Naive thymus-derived CD8-positive, alpha-beta T cell (primary cell): ENCODE measurements around the gene C1RL. TPM values are rescaled to one million over a fixed set of nuclear protein-coding genes. Genes with fewer than 3 reads are reported as not detected.

Source experiments
- ATAC-seq, 2 donors: fragments of 150-1000 bp; cut with Tn5 transposase in 1 of 2; sonication (Bioruptor Pico), chemical (Tn5 transposase) in 1 of 2; 1 replicate in 1 of 2; 2 replicates in 1 of 2; pipeline ENCODE4 v1.10.0; 2021; ENCODE audit warnings: mild to moderate bottlenecking in 2 of 2, moderate library complexity in 2 of 2
- POLR2A ChIA-PET: fragments of 350-600 bp; sonication (Branson Sonifier 250); formaldehyde crosslinking; loops from one replicate; lab custom pipeline; 2021; ENCODE audit warnings: antibody characterized with exemption; lab: Charles Lee
- DNase-seq, 10 donors: peaks; one replicate each; pipeline versions ENCODE4 v3.0.0 to v3.0.0-alpha.2; 2020 to 2022
- H3K27ac Mint-ChIP-seq, 10 donors: one replicate each; pipeline ENCODE4 v1.8.0; 2020 to 2022; ENCODE audit warnings: mild to moderate bottlenecking in 10 of 10, mixed read lengths in 10 of 10, moderate library complexity in 4 of 10, inconsistent platforms in 1 of 10
- H3K27me3 Mint-ChIP-seq, 5 donors: one replicate each; pipeline ENCODE4 v1.8.0; 2021 to 2022; ENCODE audit warnings: mixed read lengths in 5 of 5
- H3K36me3 Mint-ChIP-seq, 3 donors: one replicate each; pipeline ENCODE4 v1.8.0; 2020 to 2022; ENCODE audit warnings: mixed read lengths in 3 of 3, mild to moderate bottlenecking in 2 of 3, inconsistent platforms in 1 of 3
- H3K4me1 Mint-ChIP-seq, 4 donors: one replicate each; pipeline ENCODE4 v1.8.0; 2021 to 2022; ENCODE audit warnings: mixed read lengths in 4 of 4
- H3K4me3 Mint-ChIP-seq, 10 donors: one replicate each; pipeline ENCODE4 v1.8.0; 2020 to 2022; ENCODE audit warnings: mild to moderate bottlenecking in 10 of 10, mixed read lengths in 10 of 10, moderate library complexity in 6 of 10, inconsistent platforms in 1 of 10
- H3K9me3 Mint-ChIP-seq, 9 donors: one replicate each; pipeline ENCODE4 v1.8.0; 2020 to 2022; ENCODE audit warnings: mixed read lengths in 9 of 9, mild to moderate bottlenecking in 3 of 9, inconsistent platforms in 1 of 9, moderate library complexity in 1 of 9
- polyA plus RNA-seq, 3 donors: library from polyadenylated mRNA; unstranded; fragments of 300-500 nt; fragmentation: Illumina TruSeq; gene quantifications; one replicate each; pipeline ENCODE4 v1.2.3, GENCODE V29; 2021
- total RNA-seq, 8 experiments: library from RNA in 2 of 8; stranded (reverse) in 2 of 8; gene quantifications; one replicate each; pipeline ENCODE4 v1.2.3 and lab custom pipeline; 2021 to 2026

C1RL gene
- total and polyA plus RNA-seq, 5 experiments from 2014 or later: 3.7 to 24.1 (median 5.7) TPM

DNA sequence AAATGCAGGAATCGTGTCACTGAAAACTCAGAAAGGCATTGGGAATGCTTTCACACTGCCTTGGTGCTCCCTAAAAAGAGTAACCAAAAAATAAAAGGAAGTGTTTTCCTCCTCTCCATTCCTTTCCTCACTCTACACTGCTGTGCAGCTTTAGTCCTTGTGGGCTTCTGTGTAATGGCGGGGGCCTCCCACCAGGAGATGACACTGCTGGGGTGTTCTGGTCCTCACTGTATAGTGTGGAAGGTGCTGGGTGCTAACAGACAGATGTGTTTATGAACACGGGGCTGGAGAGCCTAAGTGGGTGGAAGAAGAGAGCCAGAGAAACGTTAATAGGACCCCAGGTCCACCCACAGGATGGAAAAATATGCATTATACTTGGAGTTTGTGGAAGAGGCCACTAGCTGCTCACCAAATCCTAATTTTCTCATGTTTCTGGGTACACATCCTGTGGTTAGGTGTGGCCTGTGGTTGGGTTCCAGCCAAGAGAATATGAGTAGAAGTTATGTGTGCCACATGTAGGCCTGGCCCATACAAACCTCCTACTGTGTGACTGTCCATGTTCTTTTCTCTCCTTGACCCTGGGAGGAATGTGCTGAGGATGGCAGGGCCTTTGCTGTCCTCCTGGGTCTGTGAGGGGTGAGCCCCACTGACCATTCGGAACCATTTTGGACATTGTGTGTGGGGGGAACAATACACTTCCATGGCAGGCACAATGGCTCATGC lies 62.5 kb downstream of the C1RL start:
- Mint-ChIP-seq H3K9me3 (no peaks in the 10 kb centered on the region), H3K36me3 (no peaks in the 10 kb centered on the region), H3K4me3 (no peak overlapping the region), H3K27ac (peak overlapping the region in 2 of 10 donors; percentile 18 to 50), H3K4me1 (peaks cover 4 to 14% (median 10%) of the 10 kb centered on the region in 4 donors), H3K27me3 (peaks cover 0 to 2% (median 0%) of the 10 kb centered on the region in 5 donors)
- ATAC-seq (no peak), DNase-seq (no peak)
- POLR2A ChIA-PET: no interaction called here

- no peak overlapping the region for H3K27ac Mint-ChIP-seq
- POLR2A ChIA-PET: no interaction called here
- no peak for ATAC-seq
- DNase-seq: no peak
- H3K4me1 Mint-ChIP-seq: peaks cover 4 to 14% (median 10%) of the 10 kb centered on the region in 4 donors
- H3K36me3 Mint-ChIP-seq: no peaks in the 10 kb centered on the region
- H3K4me3 Mint-ChIP-seq: no peak overlapping the region
- no peaks in the 10 kb centered on the region for H3K9me3 Mint-ChIP-seq
- no peaks in the 10 kb centered on the region for H3K27me3 Mint-ChIP-seq
These were observed 63.1 kb downstream of the C1RL start for GRCh38 chr12:7045913-7046312.

Other genes starting within 250 kb of the C1RL start
- gene TPI1, start 241.7 kb downstream of the C1RL start, total RNA-seq: 100 to 1,000 TPM; 159 to 163 TPM
- gene TPI1, start 241.7 kb downstream of the C1RL start, polyA plus RNA-seq: 100 to 1,000 TPM; 372 to 497 (median 479) TPM
- gene SPSB2, start 235.9 kb downstream of the C1RL start, total RNA-seq: 10 to 100 TPM; 22.0 to 23.3 TPM
- 10 to 100 TPM; 10.1 to 10.6 (median 10.2) TPM for gene SPSB2, start 235.9 kb downstream of the C1RL start, polyA plus RNA-seq
- gene LRRC23, start 204.4 kb downstream of the C1RL start, total RNA-seq: 10 to 100 TPM; 10.1 to 10.5 TPM
- 1 to 10 TPM; 4.7 to 9.9 (median 8.8) TPM for gene LRRC23, start 204.4 kb downstream of the C1RL start, polyA plus RNA-seq
- 100 to 1,000 TPM; 141 to 144 TPM for gene ENO2, start 194.6 kb downstream of the C1RL start, total RNA-seq
- gene ENO2, start 194.6 kb downstream of the C1RL start, polyA plus RNA-seq: 10 to 100 TPM; 19.4 to 29.2 (median 19.7) TPM
- 10 to 100 TPM; 25.7 to 30.3 TPM for gene ATN1, start 181.3 kb downstream of the C1RL start, total RNA-seq
- gene ATN1, start 181.3 kb downstream of the C1RL start, polyA plus RNA-seq: 1 to 10 TPM in 2 of 3 donors, under 1 TPM in 1; 0.35 to 1.4 (median 1.1) TPM
- gene RNU7-1, start 165.4 kb downstream of the C1RL start, total RNA-seq: not detected
- gene RNU7-1, start 165.4 kb downstream of the C1RL start, polyA plus RNA-seq: not detected
- gene C12orf57, start 165.2 kb downstream of the C1RL start, total RNA-seq: 100 to 1,000 TPM; 518 to 519 TPM
- 100 to 1,000 TPM; 329 to 399 (median 366) TPM for gene C12orf57, start 165.2 kb downstream of the C1RL start, polyA plus RNA-seq
- gene PTPN6, start 157.9 kb downstream of the C1RL start, total RNA-seq: 100 to 1,000 TPM; 235 to 247 TPM
- gene PTPN6, start 157.9 kb downstream of the C1RL start, polyA plus RNA-seq: 100 to 1,000 TPM; 182 to 425 (median 260) TPM
- gene PHB2, start 138.6 kb downstream of the C1RL start, total RNA-seq: 100 to 1,000 TPM; 159 to 173 TPM
- gene PHB2, start 138.6 kb downstream of the C1RL start, polyA plus RNA-seq: 100 to 1,000 TPM in 2 of 3 donors, 10 to 100 TPM in 1; 97.0 to 115 (median 108) TPM
- 10 to 100 TPM; 71.1 to 72.5 TPM for gene EMG1, start 138.3 kb downstream of the C1RL start, total RNA-seq
- 10 to 100 TPM; 59.7 to 66.4 (median 64.7) TPM for gene EMG1, start 138.3 kb downstream of the C1RL start, polyA plus RNA-seq
- 10 to 100 TPM; 17.0 to 18.5 TPM for gene LPCAT3, start 90.7 kb downstream of the C1RL start, total RNA-seq
- gene LPCAT3, start 90.7 kb downstream of the C1RL start, polyA plus RNA-seq: 10 to 100 TPM; 17.0 to 22.7 (median 19.9) TPM
- gene C1S, start 48.5 kb downstream of the C1RL start, total RNA-seq: 1 to 10 TPM; 2.3 to 3.3 TPM
- gene C1S, start 48.5 kb downstream of the C1RL start, polyA plus RNA-seq: under 1 TPM in 1 of 3 donors, not detected in 2; 0.15 TPM
- 1 to 10 TPM; 1.4 to 1.5 TPM for gene C1R, start 16.8 kb downstream of the C1RL start, total RNA-seq
- gene C1R, start 16.8 kb downstream of the C1RL start, polyA plus RNA-seq: 1 to 10 TPM; 1.5 to 3.2 (median 2.5) TPM
- 1 to 10 TPM in 1 of 2 experiments, under 1 TPM in 1; 0.69 to 1.1 TPM for gene RBP5, start 19.7 kb upstream of the C1RL start, total RNA-seq
- not detected for gene RBP5, start 19.7 kb upstream of the C1RL start, polyA plus RNA-seq
- gene CLSTN3, start 21.2 kb upstream of the C1RL start, total RNA-seq: 10 to 100 TPM; 21.7 to 24.8 TPM
- gene CLSTN3, start 21.2 kb upstream of the C1RL start, polyA plus RNA-seq: 1 to 10 TPM; 2.9 to 6.4 (median 5.8) TPM
- gene PEX5, start 80.5 kb upstream of the C1RL start, total RNA-seq: 10 to 100 TPM; 30.8 to 31.2 TPM
- 10 to 100 TPM; 13.4 to 19.8 (median 14.1) TPM for gene PEX5, start 80.5 kb upstream of the C1RL start, polyA plus RNA-seq
- not detected for gene ACSM4, start 194.9 kb upstream of the C1RL start, total RNA-seq
- not detected for gene ACSM4, start 194.9 kb upstream of the C1RL start, polyA plus RNA-seq